Left renal cortex interstitium (tissue), 4 donors: ENCODE measurements around the gene MSI1. TPM values are rescaled to one million over a fixed set of nuclear protein-coding genes. Genes with fewer than 3 reads are reported as not detected.
A peak's percentile ranks its signal among the peaks of the same experiment; 100 is the strongest.

Source experiments
- DNase-seq, 4 donors: peaks; one replicate each; pipeline ENCODE4 v3.0.0-alpha.2; 2013; ENCODE audit warnings: low read depth in 4 of 4, low spot score in 2 of 4, missing footprints in 1 of 4
- polyA plus RNA-seq, 4 donors: library from polyadenylated mRNA; unstranded; fragments of 120-200 nt; gene quantifications; one replicate each; pipeline ENCODE4 v1.2.1, GENCODE V29; 2013; ENCODE audit not compliant: insufficient read length in 4 of 4

MSI1 gene
- polyA plus RNA-seq, result 10 to 100 TPM; 16.8 to 31.9 (median 25.2) TPM

- no peak for DNase-seq
These were observed at the start of gene MSI1 for GRCh38 chr12:120368789-120369602. Gene MSI1, minus strand, starts transcription at chr12:120369164. Its CDS starts 73 bp downstream, at chr12:120369091.

- no peak for DNase-seq
These were observed 49.1 kb upstream of the MSI1 start for GRCh38 chr12:120417917-120418580.

GRCh38 chr12:120416490-120417216 is 47.7 kb upstream of the MSI1 start:
- no peak for DNase-seq

- peak in 2 of 4 donors; percentile 81 to 83 for DNase-seq
These were observed 45.1 kb upstream of the MSI1 start for GRCh38 chr12:120413901-120414695.

- no peak for DNase-seq
These were observed 43.5 kb upstream of the MSI1 start for GRCh38 chr12:120412421-120412820.

- DNase-seq, result no peak
These were observed 39.8 kb upstream of the MSI1 start for GRCh38 chr12:120408771-120409170.

- DNase-seq, result no peak
These were observed 37.6 kb upstream of the MSI1 start for GRCh38 chr12:120406553-120406952.

GRCh38 chr12:120406069-120406468 is 37.1 kb upstream of the MSI1 start:
- DNase-seq, result no peak

GRCh38 chr12:120404271-120404670 is 35.3 kb upstream of the MSI1 start:
- DNase-seq, result no peak

- DNase-seq, result no peak
These were observed 34.9 kb upstream of the MSI1 start for GRCh38 chr12:120403869-120404268.

- DNase-seq, result no peak
These were observed 33.3 kb upstream of the MSI1 start for GRCh38 chr12:120402217-120402616.

- no peak for DNase-seq
These were observed 30.6 kb upstream of the MSI1 start for GRCh38 chr12:120399531-120399930.

- DNase-seq, result no peak
These were observed 29.0 kb upstream of the MSI1 start for GRCh38 chr12:120397824-120398540.

GRCh38 chr12:120394483-120395367 is 25.8 kb upstream of the MSI1 start:
- no peak for DNase-seq

- DNase-seq, result no peak
These were observed 21.7 kb upstream of the MSI1 start for GRCh38 chr12:120390540-120391120.

- DNase-seq, result no peak
These were observed 19.9 kb upstream of the MSI1 start for GRCh38 chr12:120388691-120389481.

- DNase-seq, result no peak
These were observed 12.9 kb upstream of the MSI1 start for GRCh38 chr12:120381752-120382419.
